Tongue (tissue), 3 donors: Measurements from ENCODE around the gene SIGLEC5. TPM values are rescaled to one million over a fixed set of nuclear protein-coding genes. Genes with fewer than 3 reads are reported as not detected.
A peak's percentile ranks its signal among the peaks of the same experiment; 100 is the strongest.

ENCODE experiments used
- DNase-seq: peaks from one replicate; pipeline ENCODE4 v3.0.0-alpha.2; 2015
- small RNA-seq: library from RNA; depleted of rRNA; stranded (forward); fragments of <200 nt; gene quantifications from one replicate; pipeline ENCODE3, GENCODE V24; 2014; ENCODE audit warnings: low replicate concordance
- total RNA-seq: library from RNA; depleted of rRNA; stranded (reverse); fragments of >200 nt; gene quantifications from one replicate; pipeline ENCODE4 v1.2.3, GENCODE V29; 2014

SIGLEC5 gene
- total RNA-seq, 1 donor from 2014 or later: not detected

DNA sequence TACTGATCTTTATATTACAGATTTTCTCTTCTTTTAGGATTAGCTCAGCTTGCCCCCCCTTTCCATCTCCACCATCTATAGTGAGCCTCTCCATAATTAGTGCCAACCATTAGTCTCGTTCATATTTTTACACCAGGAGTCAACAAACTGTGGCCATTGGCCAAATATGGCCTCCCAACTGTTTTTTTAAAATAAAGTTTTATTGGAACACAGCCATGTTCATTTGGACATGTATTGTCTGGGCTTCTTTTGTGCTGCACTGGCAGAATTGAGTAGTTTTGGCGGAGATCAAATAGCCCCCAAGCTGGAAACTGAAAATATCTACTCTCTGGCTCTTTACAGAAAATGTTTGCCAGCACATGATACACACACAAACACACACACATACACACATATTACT lies 40.7 kb downstream of the SIGLEC5 start:
- DNase-seq: no peak

- no peak for DNase-seq
Observed at GRCh38 chr19:51587264-51588191, 42.7 kb downstream of the SIGLEC5 start.

DNA sequence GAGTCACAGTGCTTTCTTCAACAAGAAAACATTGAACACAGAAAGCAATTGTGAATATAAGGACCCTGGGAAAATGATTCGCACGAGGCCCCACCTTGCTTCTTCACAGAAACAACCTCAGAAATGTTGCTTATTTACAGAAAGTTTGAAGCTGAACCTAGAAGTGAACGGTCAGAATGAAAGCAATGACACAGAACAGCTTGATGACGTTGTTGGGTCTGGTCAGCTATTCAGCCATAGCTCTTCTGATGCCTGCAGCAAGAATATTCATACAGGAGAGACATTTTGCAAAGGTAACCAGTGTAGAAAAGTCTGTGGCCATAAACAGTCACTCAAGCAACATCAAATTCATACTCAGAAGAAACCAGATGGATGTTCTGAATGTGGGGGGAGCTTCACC lies 43.4 kb downstream of the SIGLEC5 start:
- DNase-seq: no peak

- DNase-seq: no peak
Observed at GRCh38 chr19:51586103-51586728, 44.0 kb downstream of the SIGLEC5 start.

GRCh38 chr19:51576850-51577249 lies 53.4 kb downstream of the SIGLEC5 start:
- DNase-seq: no peak

GRCh38 chr19:51573331-51573730 lies 56.9 kb downstream of the SIGLEC5 start:
- no peak for DNase-seq

DNA sequence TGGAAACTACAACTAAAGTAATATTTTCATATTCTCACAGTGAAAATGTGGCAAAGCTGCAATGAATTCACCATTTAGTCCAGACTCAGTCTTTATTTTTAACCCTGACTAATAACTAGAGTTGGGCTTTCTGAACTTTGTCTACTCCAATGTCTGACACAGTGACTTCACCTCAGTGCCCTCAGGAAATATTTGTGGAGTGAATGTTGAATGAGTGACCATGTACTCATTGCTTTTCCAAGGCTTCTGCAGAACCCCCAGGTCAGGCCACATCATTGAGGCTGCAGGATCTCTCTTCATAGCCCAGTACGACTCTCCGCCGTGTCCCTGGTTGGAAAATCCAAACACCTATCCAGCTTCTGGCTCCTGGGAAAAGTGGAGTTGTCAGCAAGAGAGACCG lies 57.3 kb downstream of the SIGLEC5 start:
- no peak for DNase-seq

- no peak for DNase-seq
Observed at GRCh38 chr19:51572410-51572809, 57.8 kb downstream of the SIGLEC5 start.

GRCh38 chr19:51571599-51571998 lies 58.6 kb downstream of the SIGLEC5 start:
- DNase-seq: no peak

DNA sequence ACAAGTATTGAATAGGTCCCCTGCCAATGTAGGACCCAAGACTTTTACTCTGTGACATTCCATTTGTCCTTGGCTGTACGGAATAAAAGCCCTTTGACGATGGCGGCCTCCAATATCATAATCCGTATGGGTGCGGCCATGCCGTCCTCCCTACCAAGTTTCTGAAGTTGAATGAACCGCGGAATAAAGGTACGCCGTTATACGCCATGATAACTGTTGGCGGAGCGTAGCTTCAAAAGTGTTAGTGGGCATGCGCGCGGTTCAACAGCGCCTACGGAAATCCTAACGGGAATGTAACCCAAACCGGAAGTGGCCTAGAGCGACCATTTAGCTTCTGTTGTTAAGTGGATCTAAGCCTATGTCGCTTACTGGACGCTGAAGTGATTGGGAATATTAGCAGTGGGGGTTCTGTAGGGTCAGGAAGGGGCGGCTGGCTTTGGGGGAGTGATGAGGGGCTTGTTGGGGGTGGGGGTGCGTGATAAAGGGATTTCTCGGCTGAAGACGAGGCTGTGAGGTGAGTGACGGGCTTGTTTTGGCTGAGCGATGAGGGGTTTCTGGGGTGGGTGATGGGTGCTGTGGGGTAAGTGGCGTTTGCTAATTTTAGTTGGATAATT lies 59.1 kb downstream of the SIGLEC5 start, which contains the start of gene ZNF175:
Gene ZNF175 (plus strand): TSS at position 322 of the 614 bp plus-strand sequence. CDS start 2,047 bp downstream, outside the sequence.
- peak; percentile 99 for DNase-seq

- DNase-seq: no peak
Observed at GRCh38 chr19:51568456-51568855, 61.7 kb downstream of the SIGLEC5 start.

- no peak for DNase-seq
Observed at GRCh38 chr19:51567583-51567982, 62.6 kb downstream of the SIGLEC5 start.

DNA sequence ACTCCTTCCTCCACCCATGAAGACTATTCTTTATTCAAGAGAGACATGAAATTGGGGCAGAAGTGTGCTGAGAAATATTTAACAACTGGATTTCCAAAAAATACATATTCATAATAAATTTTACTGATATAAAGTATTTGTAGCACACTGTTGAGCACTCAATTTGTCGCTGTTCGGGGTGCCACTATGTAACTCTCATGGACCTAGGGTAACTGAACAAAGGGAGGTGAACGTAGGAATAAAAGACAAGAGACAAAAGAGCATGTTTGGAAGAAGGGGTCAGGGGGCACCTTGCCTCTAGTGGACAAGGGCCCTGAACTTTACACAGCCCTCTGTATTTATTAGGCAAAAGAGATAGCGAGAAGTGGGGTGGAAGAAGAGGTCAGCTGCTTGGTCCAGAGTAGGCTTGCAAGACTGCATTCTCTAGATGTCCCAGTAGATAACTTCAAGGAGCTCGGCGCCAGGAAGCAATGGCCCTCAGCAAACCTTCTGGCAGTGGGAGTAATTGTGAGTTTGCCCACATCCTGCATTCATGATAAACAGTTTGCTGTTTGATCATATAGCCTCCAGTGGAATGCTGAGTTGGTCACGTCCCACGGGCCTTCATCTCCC lies 63.6 kb downstream of the SIGLEC5 start:
- no peak for DNase-seq

DNA sequence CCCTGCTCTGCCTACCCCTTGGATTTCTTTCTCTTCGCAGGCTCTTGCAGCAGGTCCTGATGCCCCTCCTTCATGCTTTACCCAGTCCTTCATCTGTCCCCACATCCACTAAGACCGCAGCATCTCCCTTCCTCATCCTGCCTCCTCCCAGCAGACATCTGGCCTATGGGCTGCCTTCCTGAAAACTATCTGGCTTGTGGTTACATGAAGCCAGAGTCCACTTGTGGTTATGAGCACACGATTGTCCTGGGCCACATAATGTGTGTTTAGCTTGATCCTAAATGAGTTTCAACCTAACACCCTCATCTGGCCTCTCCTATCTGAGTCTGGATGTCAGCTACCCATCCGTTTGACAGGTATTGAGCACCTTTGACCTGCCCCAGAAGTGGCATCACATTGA lies 64.6 kb downstream of the SIGLEC5 start:
- DNase-seq: no peak

DNA sequence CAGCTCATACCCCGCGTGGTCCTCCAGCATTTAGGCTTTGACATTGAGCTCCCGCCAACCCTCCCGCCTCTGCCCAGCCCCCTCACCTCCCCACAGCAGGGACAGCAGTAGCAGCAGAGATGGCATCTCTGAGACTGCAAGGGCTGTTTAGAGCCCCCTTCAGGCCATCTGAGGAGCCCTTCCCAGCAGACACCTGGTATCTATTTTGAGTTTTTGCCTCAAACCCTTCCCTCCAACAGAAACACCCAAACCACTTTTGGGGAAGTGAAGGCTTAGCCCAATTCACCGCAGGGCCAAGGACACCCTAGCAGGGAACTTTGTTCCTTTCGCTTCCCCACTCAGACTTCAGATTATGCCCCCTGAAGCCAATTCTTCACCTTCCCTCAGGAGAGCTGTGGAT lies 65.4 kb downstream of the SIGLEC5 start:
- DNase-seq: no peak

Small RNA genes lying within 50 kb of the gene (small RNA-seq; reads per million reads assigned to genes)
- not detected for gene AC018755.2

Other genes with a start within 250 kb of the SIGLEC5 start
- not detected for gene LIM2, start 242.4 kb downstream of the SIGLEC5 start, total RNA-seq
- not detected for gene C19orf84, start 239.8 kb downstream of the SIGLEC5 start, total RNA-seq
- gene SIGLEC10, start 212.8 kb downstream of the SIGLEC5 start, total RNA-seq: 2.1 TPM
- not detected for gene SIGLEC8, start 171.9 kb downstream of the SIGLEC5 start, total RNA-seq
- not detected for gene CEACAM18, start 151.9 kb downstream of the SIGLEC5 start, total RNA-seq
- gene SIGLEC12, start 128.6 kb downstream of the SIGLEC5 start, total RNA-seq: not detected
- gene SIGLEC6, start 98.7 kb downstream of the SIGLEC5 start, total RNA-seq: not detected
- gene ZNF175, start 59.1 kb downstream of the SIGLEC5 start, total RNA-seq: 10.9 TPM
- gene SIGLEC14, start 16.4 kb upstream of the SIGLEC5 start, total RNA-seq: 0.21 TPM
- gene SPACA6, start 62.9 kb upstream of the SIGLEC5 start, total RNA-seq: 6.9 TPM
- gene HAS1, start 93.6 kb upstream of the SIGLEC5 start, total RNA-seq: 0.72 TPM
- gene FPR1, start 121.5 kb upstream of the SIGLEC5 start, total RNA-seq: 1.8 TPM
- 0.51 TPM for gene FPR2, start 130.8 kb upstream of the SIGLEC5 start, total RNA-seq
- 1.4 TPM for gene FPR3, start 164.8 kb upstream of the SIGLEC5 start, total RNA-seq